GM12875 (cell line): ENCODE measurements around the gene NCAPD2.

Source experiments
- H3K4me3 ChIP-seq: one replicate; pipeline ENCODE4 v1.5.1; 2011; ENCODE audit warnings: low read depth, low read length, control low read depth
- TF ChIP-seq, protein P1 (sequence below): IDR thresholded peaks from 2 replicates; pipeline ENCODE4 v1.5.1; 2011; ENCODE audit warnings: low read depth, mild to moderate bottlenecking, control low read depth, inconsistent platforms, low read length, moderate library complexity, borderline replicate concordance; ENCODE audit not compliant: insufficient read depth

Gene NCAPD2

DNA sequence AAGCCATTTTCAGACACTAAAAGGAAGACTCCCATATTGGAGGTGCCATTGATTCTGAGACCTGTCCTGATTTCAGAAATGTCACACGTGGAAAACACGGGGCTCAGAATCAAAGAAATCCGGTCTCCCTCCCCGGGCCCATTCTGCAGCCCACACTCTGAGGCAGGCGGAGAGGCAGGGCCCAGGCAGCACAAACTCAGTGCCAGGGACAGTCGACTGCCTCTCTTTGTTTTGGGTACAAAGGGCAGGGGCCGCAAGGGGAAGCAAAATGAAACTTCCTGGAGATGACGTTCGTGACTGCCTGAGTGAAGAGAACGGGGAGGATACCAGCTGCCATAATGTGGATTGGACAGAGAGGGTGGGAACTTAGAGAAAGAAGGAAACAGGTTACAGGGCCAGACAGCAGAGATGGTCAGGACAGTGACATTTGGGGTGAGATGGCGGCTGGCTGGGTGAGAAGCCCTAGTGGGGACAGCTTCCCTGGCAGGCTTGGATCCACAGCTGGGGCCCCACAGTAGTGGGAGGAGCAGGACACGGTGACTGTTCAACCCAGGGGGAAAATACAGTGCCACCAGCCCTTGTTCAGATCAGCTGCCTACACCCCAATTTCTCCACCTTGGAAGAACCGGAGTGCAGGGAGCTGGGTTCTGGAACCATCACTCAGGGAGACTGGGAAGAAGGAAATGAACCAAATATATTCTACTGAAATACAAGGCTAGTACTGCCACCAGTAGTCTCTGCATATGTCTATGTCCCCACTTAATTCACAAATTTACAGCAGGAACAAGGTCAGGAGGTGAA lies 48.5 kb downstream of the NCAPD2 start:
- H3K4me3 ChIP-seq = no peak overlapping the region
- TF ChIP-seq, protein P1, sequence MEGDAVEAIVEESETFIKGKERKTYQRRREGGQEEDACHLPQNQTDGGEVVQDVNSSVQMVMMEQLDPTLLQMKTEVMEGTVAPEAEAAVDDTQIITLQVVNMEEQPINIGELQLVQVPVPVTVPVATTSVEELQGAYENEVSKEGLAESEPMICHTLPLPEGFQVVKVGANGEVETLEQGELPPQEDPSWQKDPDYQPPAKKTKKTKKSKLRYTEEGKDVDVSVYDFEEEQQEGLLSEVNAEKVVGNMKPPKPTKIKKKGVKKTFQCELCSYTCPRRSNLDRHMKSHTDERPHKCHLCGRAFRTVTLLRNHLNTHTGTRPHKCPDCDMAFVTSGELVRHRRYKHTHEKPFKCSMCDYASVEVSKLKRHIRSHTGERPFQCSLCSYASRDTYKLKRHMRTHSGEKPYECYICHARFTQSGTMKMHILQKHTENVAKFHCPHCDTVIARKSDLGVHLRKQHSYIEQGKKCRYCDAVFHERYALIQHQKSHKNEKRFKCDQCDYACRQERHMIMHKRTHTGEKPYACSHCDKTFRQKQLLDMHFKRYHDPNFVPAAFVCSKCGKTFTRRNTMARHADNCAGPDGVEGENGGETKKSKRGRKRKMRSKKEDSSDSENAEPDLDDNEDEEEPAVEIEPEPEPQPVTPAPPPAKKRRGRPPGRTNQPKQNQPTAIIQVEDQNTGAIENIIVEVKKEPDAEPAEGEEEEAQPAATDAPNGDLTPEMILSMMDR = no peak

- TF ChIP-seq, protein P1 = no peak
- no peak overlapping the region for H3K4me3 ChIP-seq
Observed at GRCh38 chr12:6546016-6546415, 52.1 kb downstream of the NCAPD2 start.

GRCh38 chr12:6547566-6547965 lies 53.7 kb downstream of the NCAPD2 start:
- no peak overlapping the region for H3K4me3 ChIP-seq
- TF ChIP-seq, protein P1 = no peak

DNA sequence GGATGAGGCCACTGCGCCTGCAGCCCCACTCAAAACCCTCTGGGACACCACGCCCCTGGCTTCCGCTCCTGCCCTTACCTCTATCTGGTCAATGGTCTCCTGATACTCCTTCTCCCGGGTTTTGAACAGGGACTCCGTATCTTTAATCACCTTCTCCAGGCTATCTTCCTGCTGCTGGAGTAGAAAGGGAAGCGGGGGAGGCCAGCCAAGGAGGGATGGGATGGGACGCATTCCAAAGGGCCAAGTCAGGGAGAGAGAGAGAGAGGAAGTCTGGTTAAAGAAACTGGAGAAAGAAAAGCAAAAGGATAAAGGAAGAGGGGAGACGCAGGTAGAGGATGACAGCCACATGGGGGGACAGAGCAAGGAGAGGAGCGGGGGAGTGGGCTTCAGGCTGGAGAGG lies 54.1 kb downstream of the NCAPD2 start:
- TF ChIP-seq, protein P1 = no peak

GRCh38 chr12:6548556-6548955 lies 54.7 kb downstream of the NCAPD2 start:
- H3K4me3 ChIP-seq = no peak overlapping the region
- TF ChIP-seq, protein P1 = no peak

More for the DNA sequence above, 54.1 kb downstream of the NCAPD2 start:
- H3K4me3 ChIP-seq = no peak overlapping the region

DNA sequence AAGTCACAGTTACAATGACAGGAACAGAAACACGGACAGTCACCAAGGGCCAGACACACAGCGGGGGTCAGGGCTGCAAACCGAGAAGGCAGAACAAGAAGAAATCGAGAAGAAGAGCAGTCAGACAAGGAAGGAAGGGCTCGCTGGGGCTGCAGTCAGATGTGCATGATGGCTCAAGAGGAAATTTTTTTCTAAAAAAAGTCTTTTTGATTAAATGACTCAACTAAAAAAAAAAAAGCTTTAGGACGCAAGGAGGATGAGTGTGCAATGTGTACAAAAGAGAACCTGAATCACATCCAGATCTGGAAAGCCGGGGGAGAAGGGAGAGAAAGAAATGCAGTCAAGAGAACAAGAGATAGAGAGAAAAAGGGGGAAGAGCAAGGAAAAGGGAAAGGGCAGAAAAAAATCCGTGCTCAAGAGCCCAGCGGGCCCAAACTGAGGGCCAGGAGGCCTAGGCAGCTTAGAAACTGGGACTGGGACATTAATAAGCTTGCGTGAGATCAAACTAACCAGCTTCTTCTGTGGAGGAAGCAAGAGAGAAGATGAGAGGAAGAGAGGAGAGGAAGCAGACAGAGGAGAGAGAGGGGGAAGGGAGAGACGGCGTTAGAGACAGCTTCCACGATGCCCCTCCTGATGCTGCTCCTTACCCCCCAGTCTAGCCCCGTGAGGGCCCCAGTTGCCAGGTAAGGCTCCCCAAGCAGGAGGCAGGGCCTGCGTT lies 55.2 kb downstream of the NCAPD2 start:
- no peak overlapping the region for H3K4me3 ChIP-seq
- TF ChIP-seq, protein P1 = no peak

DNA sequence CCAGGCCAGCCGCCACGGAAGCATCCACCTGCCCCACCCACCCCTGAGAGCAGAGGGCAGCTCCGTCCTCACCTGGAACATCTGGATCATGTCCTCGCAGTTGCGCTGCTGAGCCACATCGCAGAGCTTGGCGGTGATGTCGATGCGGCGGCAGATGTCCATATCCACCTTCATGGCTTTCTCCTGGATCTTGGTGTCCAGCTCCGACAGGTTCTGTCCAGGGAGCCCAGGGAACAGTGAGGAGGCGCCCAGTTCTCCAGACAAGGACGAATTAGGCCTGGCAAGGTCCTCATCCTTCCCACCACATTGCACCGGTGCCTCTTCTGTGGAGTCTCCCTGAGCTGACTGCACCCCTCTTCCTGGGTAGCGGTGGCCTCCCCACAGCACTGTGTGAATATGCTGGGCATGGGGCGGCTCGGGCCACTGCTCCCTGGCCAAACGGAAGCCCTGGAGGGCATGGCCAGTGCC lies 55.8 kb downstream of the NCAPD2 start:
- no peak overlapping the region for H3K4me3 ChIP-seq
- TF ChIP-seq, protein P1 = no peak
